HAP-1 (cell line): ENCODE data around the gene HOXB2.

Experiments used
- DNase-seq, 2 experiments: peaks; one replicate each; pipeline ENCODE4 v3.0.0-alpha.2; 2016 to 2020; ENCODE audit warnings: low spot score in 2 of 2
- H3K27me3 ChIP-seq: fragments of 250-450 bp; sonication (Bioruptor Pico); 2 replicates; pipeline ENCODE4 v1.5.1; 2020; ENCODE audit warnings: low read depth, mild to moderate bottlenecking, moderate library complexity
- H3K36me3 ChIP-seq: fragments of 250-450 bp; sonication (Bioruptor Pico); replicated peaks from 2 replicates; pipeline ENCODE4 v1.5.1; 2020; ENCODE audit warnings: mild to moderate bottlenecking
- H3K4me1 ChIP-seq: fragments of 250-450 bp; sonication (Bioruptor Pico); 2 replicates; pipeline ENCODE4 v1.5.1; 2020; ENCODE audit warnings: mild to moderate bottlenecking
- H3K4me3 ChIP-seq: fragments of 250-450 bp; sonication (Bioruptor Pico); 2 replicates; pipeline ENCODE4 v1.5.1; 2020; ENCODE audit warnings: mild to moderate bottlenecking, moderate library complexity
- H3K9me3 ChIP-seq: fragments of 250-450 bp; sonication (Bioruptor Pico); 2 replicates; pipeline ENCODE4 v1.5.1; 2020; ENCODE audit warnings: mild to moderate bottlenecking, moderate library complexity
- in situ Hi-C: fragments of 300-500 bp; cut with MboI; formaldehyde crosslinking; loops from 3 replicates; pipeline ENCODE4 v1.14.3; 2020; ENCODE audit warnings: low sequenced_read_pairs, inconsistent platforms, mixed read lengths

Gene HOXB2

GRCh38 chr17:48565925-48566710 is 21.2 kb upstream of the HOXB2 start:
- Histone ChIP-seq H3K36me3 (no peaks in the 10 kb centered on the region), H3K9me3 (no peaks in the 10 kb centered on the region), H3K27me3 (no peaks in the 10 kb centered on the region), H3K4me1 (no peaks in the 10 kb centered on the region), H3K4me3 (no peak overlapping the region)
- DNase-seq, result no peak
- in situ Hi-C loops, result no loop called here

GRCh38 chr17:48565022-48565554 is 20.2 kb upstream of the HOXB2 start:
- Histone ChIP-seq H3K4me1 (no peaks in the 10 kb centered on the region), H3K36me3 (no peaks in the 10 kb centered on the region), H3K27me3 (no peaks in the 10 kb centered on the region), H3K4me3 (no peak overlapping the region), H3K9me3 (no peaks in the 10 kb centered on the region)
- no peak for DNase-seq
- in situ Hi-C loops, result no loop called here

GRCh38 chr17:48564188-48565021 is 19.5 kb upstream of the HOXB2 start:
- Histone ChIP-seq H3K36me3 (no peaks in the 10 kb centered on the region), H3K4me1 (no peaks in the 10 kb centered on the region), H3K9me3 (no peaks in the 10 kb centered on the region), H3K4me3 (no peak overlapping the region), H3K27me3 (no peaks in the 10 kb centered on the region)
- in situ Hi-C loops, result no loop called here
- DNase-seq, result no peak

GRCh38 chr17:48563867-48564187 is 18.9 kb upstream of the HOXB2 start:
- Histone ChIP-seq H3K27me3 (no peaks in the 10 kb centered on the region), H3K9me3 (no peaks in the 10 kb centered on the region), H3K36me3 (no peaks in the 10 kb centered on the region), H3K4me3 (no peak overlapping the region), H3K4me1 (no peaks in the 10 kb centered on the region)
- DNase-seq, result no peak
- in situ Hi-C loops, result no loop called here

GRCh38 chr17:48563385-48563838 is 18.5 kb upstream of the HOXB2 start:
- H3K9me3 ChIP-seq, result no peaks in the 10 kb centered on the region
- no peaks in the 10 kb centered on the region for H3K4me1 ChIP-seq
- H3K36me3 ChIP-seq, result no peaks in the 10 kb centered on the region
- H3K4me3 ChIP-seq, result no peak overlapping the region
- no peaks in the 10 kb centered on the region for H3K27me3 ChIP-seq
- DNase-seq, result no peak
- in situ Hi-C loops, result no loop called here

GRCh38 chr17:48562934-48563333 is 18.0 kb upstream of the HOXB2 start:
- no peak for DNase-seq
- no peaks in the 10 kb centered on the region for H3K36me3 ChIP-seq
- in situ Hi-C loops, result no loop called here
- H3K4me1 ChIP-seq, result no peaks in the 10 kb centered on the region
- H3K27me3 ChIP-seq, result no peaks in the 10 kb centered on the region
- no peak overlapping the region for H3K4me3 ChIP-seq
- H3K9me3 ChIP-seq, result no peaks in the 10 kb centered on the region

GRCh38 chr17:48561884-48562810 is 17.2 kb upstream of the HOXB2 start:
- H3K36me3 ChIP-seq, result no peaks in the 10 kb centered on the region
- DNase-seq, result no peak
- no peak overlapping the region for H3K4me3 ChIP-seq
- no peaks in the 10 kb centered on the region for H3K27me3 ChIP-seq
- H3K9me3 ChIP-seq, result no peaks in the 10 kb centered on the region
- in situ Hi-C loops, result no loop called here
- peaks cover under 1% of the 10 kb centered on the region for H3K4me1 ChIP-seq

- in situ Hi-C loops, result no loop called here
- no peaks in the 10 kb centered on the region for H3K27me3 ChIP-seq
Measured at GRCh38 chr17:48559840-48560817, 15.2 kb upstream of the HOXB2 start.

GRCh38 chr17:48559122-48559839 is 14.4 kb upstream of the HOXB2 start:
- Histone ChIP-seq H3K36me3 (no peaks in the 10 kb centered on the region), H3K9me3 (no peaks in the 10 kb centered on the region), H3K4me1 (peaks cover 16% of the 10 kb centered on the region), H3K4me3 (no peak overlapping the region), H3K27me3 (no peaks in the 10 kb centered on the region)
- DNase-seq, result no peak
- in situ Hi-C loops, result no loop called here

More at GRCh38 chr17:48559840-48560817, 15.2 kb upstream of the HOXB2 start:
- DNase-seq, result no peak
- no peaks in the 10 kb centered on the region for H3K36me3 ChIP-seq
- H3K9me3 ChIP-seq, result no peaks in the 10 kb centered on the region
- H3K4me3 ChIP-seq, result no peak overlapping the region
- H3K4me1 ChIP-seq, result peaks cover 16% of the 10 kb centered on the region

- Histone ChIP-seq H3K4me1 (peaks cover 16% of the 10 kb centered on the region), H3K36me3 (no peaks in the 10 kb centered on the region), H3K9me3 (no peaks in the 10 kb centered on the region), H3K27me3 (no peaks in the 10 kb centered on the region), H3K4me3 (no peak overlapping the region)
- no peak for DNase-seq
- in situ Hi-C loops, result no loop called here
Measured at GRCh38 chr17:48558831-48559121, 13.9 kb upstream of the HOXB2 start.

- no peak overlapping the region for H3K4me3 ChIP-seq
- H3K27me3 ChIP-seq, result no peaks in the 10 kb centered on the region
- peaks cover 16% of the 10 kb centered on the region for H3K4me1 ChIP-seq
- DNase-seq, result no peak
- in situ Hi-C loops, result no loop called here
- no peaks in the 10 kb centered on the region for H3K36me3 ChIP-seq
- H3K9me3 ChIP-seq, result no peaks in the 10 kb centered on the region
Measured at GRCh38 chr17:48558057-48558830, 13.3 kb upstream of the HOXB2 start.
